SK-N-SH (cell line): ENCODE data around the gene RUNDC3A.

Experiments
- IRF3 ChIP-seq: fragments of 150-350 bp; IDR thresholded peaks from 2 replicates; pipeline ENCODE4 v1.6.1; 2016; ENCODE audit warnings: mild to moderate bottlenecking, low read depth, low read length
- MAX ChIP-seq: IDR thresholded peaks from 2 replicates; pipeline ENCODE4 v1.4.0; 2012; ENCODE audit warnings: low read depth
- MEF2A ChIP-seq: IDR thresholded peaks from 2 replicates; pipeline ENCODE4 v1.4.0; 2012; ENCODE audit warnings: low read depth, borderline replicate concordance
- RAD21 ChIP-seq: IDR thresholded peaks from 2 replicates; pipeline ENCODE4 v1.6.1; 2012; ENCODE audit warnings: mild to moderate bottlenecking, low read length
- SMC3 ChIP-seq: IDR thresholded peaks from 2 replicates; pipeline ENCODE4 v1.6.1; 2012; ENCODE audit warnings: low read depth, low read length, improper control_type of control experiment
- TAF1 ChIP-seq: IDR thresholded peaks from 2 replicates; pipeline ENCODE4 v1.6.1; 2012; ENCODE audit warnings: low read depth, mild to moderate bottlenecking, low read length, moderate library complexity, borderline replicate concordance
- TF ChIP-seq, protein P1 (sequence below): fragments of 200-600 bp; sonication (generic); IDR thresholded peaks from 2 replicates; pipeline ENCODE4 v1.6.1; 2017; ENCODE audit warnings: antibody characterized with exemption, mild to moderate bottlenecking, moderate library complexity
- TF ChIP-seq, protein P2 (sequence below): IDR thresholded peaks from 2 replicates; pipeline ENCODE4 v1.4.0; 2012; ENCODE audit warnings: low read depth, borderline replicate concordance

GRCh38 chr17:44363613-44364159 lies 55.3 kb downstream of the RUNDC3A start, which contains the start of gene FAM171A2:
- TF ChIP-seq, protein P1, sequence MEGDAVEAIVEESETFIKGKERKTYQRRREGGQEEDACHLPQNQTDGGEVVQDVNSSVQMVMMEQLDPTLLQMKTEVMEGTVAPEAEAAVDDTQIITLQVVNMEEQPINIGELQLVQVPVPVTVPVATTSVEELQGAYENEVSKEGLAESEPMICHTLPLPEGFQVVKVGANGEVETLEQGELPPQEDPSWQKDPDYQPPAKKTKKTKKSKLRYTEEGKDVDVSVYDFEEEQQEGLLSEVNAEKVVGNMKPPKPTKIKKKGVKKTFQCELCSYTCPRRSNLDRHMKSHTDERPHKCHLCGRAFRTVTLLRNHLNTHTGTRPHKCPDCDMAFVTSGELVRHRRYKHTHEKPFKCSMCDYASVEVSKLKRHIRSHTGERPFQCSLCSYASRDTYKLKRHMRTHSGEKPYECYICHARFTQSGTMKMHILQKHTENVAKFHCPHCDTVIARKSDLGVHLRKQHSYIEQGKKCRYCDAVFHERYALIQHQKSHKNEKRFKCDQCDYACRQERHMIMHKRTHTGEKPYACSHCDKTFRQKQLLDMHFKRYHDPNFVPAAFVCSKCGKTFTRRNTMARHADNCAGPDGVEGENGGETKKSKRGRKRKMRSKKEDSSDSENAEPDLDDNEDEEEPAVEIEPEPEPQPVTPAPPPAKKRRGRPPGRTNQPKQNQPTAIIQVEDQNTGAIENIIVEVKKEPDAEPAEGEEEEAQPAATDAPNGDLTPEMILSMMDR, result peak; percentile 59
- TF ChIP-seq, protein P2, sequence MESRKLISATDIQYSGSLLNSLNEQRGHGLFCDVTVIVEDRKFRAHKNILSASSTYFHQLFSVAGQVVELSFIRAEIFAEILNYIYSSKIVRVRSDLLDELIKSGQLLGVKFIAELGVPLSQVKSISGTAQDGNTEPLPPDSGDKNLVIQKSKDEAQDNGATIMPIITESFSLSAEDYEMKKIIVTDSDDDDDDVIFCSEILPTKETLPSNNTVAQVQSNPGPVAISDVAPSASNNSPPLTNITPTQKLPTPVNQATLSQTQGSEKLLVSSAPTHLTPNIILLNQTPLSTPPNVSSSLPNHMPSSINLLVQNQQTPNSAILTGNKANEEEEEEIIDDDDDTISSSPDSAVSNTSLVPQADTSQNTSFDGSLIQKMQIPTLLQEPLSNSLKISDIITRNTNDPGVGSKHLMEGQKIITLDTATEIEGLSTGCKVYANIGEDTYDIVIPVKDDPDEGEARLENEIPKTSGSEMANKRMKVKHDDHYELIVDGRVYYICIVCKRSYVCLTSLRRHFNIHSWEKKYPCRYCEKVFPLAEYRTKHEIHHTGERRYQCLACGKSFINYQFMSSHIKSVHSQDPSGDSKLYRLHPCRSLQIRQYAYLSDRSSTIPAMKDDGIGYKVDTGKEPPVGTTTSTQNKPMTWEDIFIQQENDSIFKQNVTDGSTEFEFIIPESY, result no peak
- TF ChIP-seq TAF1, result no peak
- no peak for TF ChIP-seq SMC3
- no peak for TF ChIP-seq IRF3
- peak; percentile 14; the same call in 1 of the 2 replicates for TF ChIP-seq RAD21
- TF ChIP-seq MAX, result peak; percentile 30; the same call in 1 of the 2 replicates
- TF ChIP-seq MEF2A, result no peak
